ENCODE data around the gene AGMAT. TPM values are rescaled to one million over a fixed set of nuclear protein-coding genes. Genes with fewer than 3 reads are reported as not detected.
"Not testable (repeated sequence)": the region's sequence is repeated elsewhere in the genome, so short reads cannot be mapped to it uniquely, and the experiment has no call there.

AGMAT gene
- total RNA-seq, 4 donors from 2014 or later: not detected

DNA sequence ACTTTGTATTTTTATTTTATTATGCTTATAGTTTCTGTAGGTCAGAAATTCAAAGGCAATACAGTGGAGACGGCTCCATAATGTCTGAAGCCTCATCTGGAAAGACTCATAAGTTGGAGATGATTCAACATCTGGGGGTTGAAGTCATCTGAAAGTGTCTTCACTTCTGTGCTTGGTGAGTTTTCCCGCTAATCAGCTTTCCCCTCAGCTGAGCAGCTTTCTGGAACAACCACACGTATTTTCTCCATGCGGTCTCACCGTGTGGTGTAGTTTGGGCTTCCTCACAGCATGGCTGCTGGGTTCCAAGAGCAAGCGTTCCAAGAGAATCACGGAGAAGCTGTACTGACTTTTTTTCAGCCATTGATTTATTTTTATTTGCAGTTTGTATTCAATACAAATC lies 24.8 kb upstream of the AGMAT start:
- Histone ChIP-seq H3K9me3 (peaks cover 0 to 3% (median 0%) of the 10 kb centered on the region in 4 donors), H3K4me1 (no peaks in the 10 kb centered on the region), H3K27me3 (no peaks in the 10 kb centered on the region), H3K4me3 (no peak overlapping the region), H3K36me3 (no peaks in the 10 kb centered on the region), H3K27ac (no peak overlapping the region)
- 82 to 88% methylated on average over 7 of the region's 7 CpGs for WGBS, 2 donors
- DNase-seq (ENCODE audit: low spot score in 2 of 2): no peak
- TF ChIP-seq, protein P1, sequence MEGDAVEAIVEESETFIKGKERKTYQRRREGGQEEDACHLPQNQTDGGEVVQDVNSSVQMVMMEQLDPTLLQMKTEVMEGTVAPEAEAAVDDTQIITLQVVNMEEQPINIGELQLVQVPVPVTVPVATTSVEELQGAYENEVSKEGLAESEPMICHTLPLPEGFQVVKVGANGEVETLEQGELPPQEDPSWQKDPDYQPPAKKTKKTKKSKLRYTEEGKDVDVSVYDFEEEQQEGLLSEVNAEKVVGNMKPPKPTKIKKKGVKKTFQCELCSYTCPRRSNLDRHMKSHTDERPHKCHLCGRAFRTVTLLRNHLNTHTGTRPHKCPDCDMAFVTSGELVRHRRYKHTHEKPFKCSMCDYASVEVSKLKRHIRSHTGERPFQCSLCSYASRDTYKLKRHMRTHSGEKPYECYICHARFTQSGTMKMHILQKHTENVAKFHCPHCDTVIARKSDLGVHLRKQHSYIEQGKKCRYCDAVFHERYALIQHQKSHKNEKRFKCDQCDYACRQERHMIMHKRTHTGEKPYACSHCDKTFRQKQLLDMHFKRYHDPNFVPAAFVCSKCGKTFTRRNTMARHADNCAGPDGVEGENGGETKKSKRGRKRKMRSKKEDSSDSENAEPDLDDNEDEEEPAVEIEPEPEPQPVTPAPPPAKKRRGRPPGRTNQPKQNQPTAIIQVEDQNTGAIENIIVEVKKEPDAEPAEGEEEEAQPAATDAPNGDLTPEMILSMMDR (IDR thresholded peaks at IDR 0.05): no peak
- TF ChIP-seq POLR2A (IDR thresholded peaks at IDR 0.05) (no peak), EP300 (IDR thresholded peaks at IDR 0.05) (no peak)

DNA sequence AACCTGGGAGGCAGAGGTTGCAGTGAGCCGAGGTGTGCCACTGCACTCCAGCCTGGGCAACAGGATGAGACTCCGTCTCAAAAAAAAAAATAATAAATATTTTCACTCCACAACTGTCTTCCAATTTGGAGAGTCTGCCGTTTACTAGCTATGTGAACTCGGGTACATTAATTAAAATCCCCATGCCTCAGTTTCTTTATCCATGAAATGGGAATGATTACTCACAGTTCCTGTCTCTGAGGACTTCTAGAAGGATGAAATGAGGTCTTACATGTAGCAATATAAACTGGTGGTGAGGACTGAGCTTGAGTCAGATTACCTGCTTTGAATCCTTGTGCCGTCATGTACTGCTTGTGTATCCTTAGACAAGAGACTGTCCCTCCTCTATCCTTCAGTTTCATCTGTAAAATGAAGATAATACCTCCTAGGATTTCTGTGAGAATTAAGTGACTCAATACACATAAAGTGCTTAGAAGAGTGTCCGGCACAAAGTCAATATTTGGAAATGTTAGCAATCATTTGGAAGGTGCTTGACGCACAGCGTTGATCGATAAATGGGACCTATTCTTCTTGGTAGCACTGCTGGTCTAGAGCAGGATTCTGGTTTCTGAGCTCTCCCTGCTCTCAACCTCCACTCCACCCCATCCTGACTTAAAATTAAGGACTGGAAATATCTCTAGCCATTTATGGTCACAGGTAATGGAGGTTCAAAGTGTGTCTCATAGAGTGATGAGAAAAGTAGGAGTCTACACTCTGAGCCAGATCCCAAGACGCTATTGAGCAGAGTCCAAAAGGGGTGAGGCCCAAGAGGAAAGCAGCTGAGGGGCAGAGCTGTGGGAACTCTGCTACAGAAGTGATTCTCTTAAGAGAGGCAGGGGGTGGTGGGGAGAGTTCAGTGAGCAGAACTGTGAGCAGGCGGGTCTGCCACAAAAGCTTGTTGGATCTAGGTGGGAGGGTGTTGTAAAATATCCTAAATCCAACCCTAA lies 20.8 kb upstream of the AGMAT start:
- H3K36me3 ChIP-seq: no peaks in the 10 kb centered on the region
- H3K9me3 ChIP-seq: peaks cover 0 to 3% (median 0%) of the 10 kb centered on the region in 4 donors
- H3K27ac ChIP-seq: no peak overlapping the region
- H3K4me1 ChIP-seq: peaks cover 0 to 23% (median 0%) of the 10 kb centered on the region in 4 donors
- WGBS, 2 donors: 86 to 87% methylated on average over 11 of the region's 11 CpGs
- no peak overlapping the region for H3K4me3 ChIP-seq
- no peaks in the 10 kb centered on the region for H3K27me3 ChIP-seq
- DNase-seq (ENCODE audit: low spot score in 2 of 2): no peak
- TF ChIP-seq POLR2A (IDR thresholded peaks at IDR 0.05): no peak
- TF ChIP-seq, protein P1 (IDR thresholded peaks at IDR 0.05): no peak
- TF ChIP-seq EP300 (IDR thresholded peaks at IDR 0.05): no peak

DNA sequence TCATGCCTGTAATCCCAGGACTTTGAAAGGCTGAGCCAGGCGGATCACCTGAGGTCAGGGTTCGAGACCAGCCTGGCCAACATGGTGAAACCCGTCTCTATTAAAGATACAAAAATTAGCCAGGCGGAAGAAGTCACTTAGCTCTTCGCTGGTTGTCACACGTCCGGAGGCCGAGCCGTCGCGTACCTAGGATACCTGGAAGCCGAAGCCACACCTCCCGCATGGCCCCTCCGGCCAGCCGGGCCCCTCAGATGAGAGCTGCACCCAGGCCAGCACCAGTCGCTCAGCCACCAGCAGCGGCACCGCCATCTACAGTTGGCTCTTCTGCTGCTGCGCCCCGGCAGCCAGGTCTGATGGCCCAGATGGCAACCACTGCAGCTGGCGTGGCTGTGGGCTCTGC lies 19.5 kb upstream of the AGMAT start:
- not testable (repeated sequence) for H3K9me3 ChIP-seq; H3K27me3 ChIP-seq; H3K27ac ChIP-seq; DNase-seq (ENCODE audit: low spot score in 2 of 2); H3K4me3 ChIP-seq; H3K36me3 ChIP-seq
- 93 to 96% methylated on average over 12 to 18 of the region's 21 CpGs for WGBS, 2 donors
- peaks cover 0 to 23% (median 0%) of the 10 kb centered on the region in 4 donors for H3K4me1 ChIP-seq

DNA sequence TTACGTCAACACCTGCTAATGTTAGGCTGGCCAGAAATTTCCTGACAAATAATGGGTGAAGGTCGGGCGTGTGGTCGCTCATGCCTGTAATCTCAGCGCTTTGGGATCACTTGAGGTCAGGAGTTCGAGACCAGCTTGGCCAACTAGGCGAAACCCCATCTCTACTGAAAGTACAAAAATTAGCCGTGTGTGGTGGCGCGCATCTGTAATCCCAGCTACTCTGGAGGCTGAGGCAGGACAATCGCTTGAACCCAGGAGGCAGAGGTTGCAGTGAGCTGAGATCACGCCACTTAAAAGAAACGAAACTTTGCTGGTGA lies 19.1 kb upstream of the AGMAT start:
- not testable (repeated sequence) for H3K9me3 ChIP-seq; H3K27me3 ChIP-seq; DNase-seq (ENCODE audit: low spot score in 2 of 2); H3K36me3 ChIP-seq
- Histone ChIP-seq H3K27ac (peak overlapping the region; percentile 47 to 90 (median 70)), H3K4me1 (peaks cover 0 to 23% (median 0%) of the 10 kb centered on the region in 4 donors), H3K4me3 (peak overlapping the region; percentile 28 to 84 (median 64))
- 68 to 70% methylated on average over 13 of the region's 13 CpGs for WGBS, 2 donors
- TF ChIP-seq, protein P1 (IDR thresholded peaks at IDR 0.05): peak in 1 of 5 experiments; percentile 6

DNA sequence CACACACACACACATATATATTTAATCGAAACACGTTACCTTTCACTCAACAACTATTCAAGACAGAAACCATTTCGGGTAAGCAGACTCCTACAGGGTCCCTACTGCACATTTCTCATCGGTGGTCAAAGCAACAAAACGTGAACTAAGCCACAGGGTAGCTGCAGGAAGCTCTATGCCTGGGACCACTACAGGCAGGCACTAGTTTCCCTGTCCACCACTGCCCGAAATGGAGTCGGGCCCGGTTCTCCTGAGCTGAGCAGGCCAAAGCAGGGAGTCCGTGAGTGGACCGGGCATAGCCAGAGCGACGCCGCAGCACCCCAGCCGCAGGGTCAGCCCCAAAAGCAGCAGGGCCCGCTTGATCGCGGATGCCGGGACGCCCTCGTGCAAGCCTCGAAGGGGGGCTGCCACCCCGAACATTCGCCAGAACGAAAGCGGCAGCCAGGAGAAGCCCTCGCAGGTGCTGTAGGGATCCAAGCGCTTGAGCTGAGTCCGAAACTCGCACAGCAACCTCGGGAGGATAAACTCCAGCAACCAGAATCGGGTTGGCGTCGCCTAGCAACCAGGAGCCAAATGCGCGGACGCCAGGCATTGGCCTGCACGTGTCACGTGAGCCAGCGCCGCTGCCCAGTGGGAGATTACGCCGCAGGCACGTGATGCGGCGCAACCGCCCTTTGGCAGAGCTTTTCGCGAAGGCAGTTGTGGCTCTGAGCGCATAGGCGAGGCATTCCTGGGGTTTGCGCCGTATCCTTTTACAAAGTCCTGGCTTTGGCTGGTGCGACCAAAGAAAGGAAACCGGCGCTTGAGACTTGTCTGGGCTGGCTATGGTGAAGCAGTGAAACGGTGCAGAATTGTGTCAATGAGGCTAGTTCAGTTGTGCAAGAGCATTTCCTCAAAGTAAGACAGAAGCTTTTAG lies 18.5 kb upstream of the AGMAT start:
- WGBS, 2 donors: 2% methylated on average over 32 to 38 of the region's 56 CpGs
- H3K36me3 ChIP-seq: no peaks in the 10 kb centered on the region
- H3K4me1 ChIP-seq: peaks cover 0 to 23% (median 0%) of the 10 kb centered on the region in 4 donors
- H3K27me3 ChIP-seq: no peaks in the 10 kb centered on the region
- DNase-seq (ENCODE audit: low spot score in 2 of 2): peak; percentile 96 to 97
- no peaks in the 10 kb centered on the region for H3K9me3 ChIP-seq
- peak overlapping the region; percentile 47 to 90 (median 80) for H3K27ac ChIP-seq
- TF ChIP-seq EP300 (IDR thresholded peaks at IDR 0.05) (peak; percentile 88 to 94), POLR2A (IDR thresholded peaks at IDR 0.05) (peak; percentile 28 to 55)
- TF ChIP-seq, protein P1 (IDR thresholded peaks at IDR 0.05): peak in 2 of 5 experiments; percentile 6 to 30
- H3K4me3 ChIP-seq: peak overlapping the region; percentile 63 to 84 (median 66)

All from tibial nerve (tissue), 4 donors.